Erythroblast (primary cell): Measurements from ENCODE around the gene PALLD.

Source experiments
- GATA1 ChIP-seq: IDR thresholded peaks from 2 replicates; pipeline ENCODE4 v1.6.1; 2011; ENCODE audit warnings: low read depth, mild to moderate bottlenecking, control low read depth, low read length, moderate library complexity
- POLR2A ChIP-seq: IDR thresholded peaks from 2 replicates; pipeline ENCODE4 v1.6.1; 2011; ENCODE audit warnings: mild to moderate bottlenecking, low read length

- TF ChIP-seq POLR2A (no peak), GATA1 (no peak)
Observed at GRCh38 chr4:168574581-168575295, 77.9 kb downstream of the PALLD start.
